ENCODE results near the gene EMD.
"Not testable (repeated sequence)": the region's sequence is repeated elsewhere in the genome, so short reads cannot be mapped to it uniquely, and the experiment has no call there.

Gene EMD

GRCh38 chrX:154372612-154373022, 6.5 kb upstream of the EMD start:
- no peak for DNase-seq

- peak; percentile 11 to 17 for DNase-seq
Observed at GRCh38 chrX:154373340-154374306, 5.5 kb upstream of the EMD start.

- DNase-seq, result no peak
Observed at GRCh38 chrX:154374313-154375155, 4.6 kb upstream of the EMD start, which contains the start of gene FLNA. TSS of gene FLNA (minus strand) at chrX:154374634. CDS start at chrX:154371245, 3,389 bp downstream.

GRCh38 chrX:154375156-154375504, 4.0 kb upstream of the EMD start:
- DNase-seq, result no peak

- DNase-seq, result no peak
Observed at GRCh38 chrX:154376774-154377173, 2.3 kb upstream of the EMD start.

GRCh38 chrX:154378059-154378798, 866 bp upstream of the EMD start:
- peak in 1 of 2 experiments; percentile 24 for DNase-seq

GRCh38 chrX:154379569-154379951, 465 bp downstream of the EMD start:
- DNase-seq, result no peak

GRCh38 chrX:154380153-154380552, 1.1 kb downstream of the EMD start:
- no peak for DNase-seq

- no peak for DNase-seq
Observed at GRCh38 chrX:154380787-154381186, 1.7 kb downstream of the EMD start.

- no peak for DNase-seq
Observed at GRCh38 chrX:154381271-154381670, 2.2 kb downstream of the EMD start.

GRCh38 chrX:154382483-154383069, 3.5 kb downstream of the EMD start:
- DNase-seq, result no peak

- no peak for DNase-seq
Observed at GRCh38 chrX:154383359-154384283, 4.5 kb downstream of the EMD start.

GRCh38 chrX:154384284-154384892, 5.3 kb downstream of the EMD start:
- no peak for DNase-seq

GRCh38 chrX:154388094-154388493, 9.0 kb downstream of the EMD start:
- not testable (repeated sequence) for DNase-seq

GRCh38 chrX:154388649-154389048, 9.6 kb downstream of the EMD start:
- DNase-seq, result not testable (repeated sequence)

GRCh38 chrX:154389812-154390747, 11.0 kb downstream of the EMD start:
- not testable (repeated sequence) for DNase-seq

- not testable (repeated sequence) for DNase-seq
Observed at GRCh38 chrX:154396363-154396762, 17.3 kb downstream of the EMD start.

GRCh38 chrX:154396973-154397887, 18.1 kb downstream of the EMD start:
- DNase-seq, result peak in 1 of 2 experiments; percentile 23

Data from AML-193 (cell line).